ENCODE measurements around the gene SDCCAG8. TPM values are rescaled to one million over a fixed set of nuclear protein-coding genes. Genes with fewer than 3 reads are reported as not detected.

The SDCCAG8 gene
- polyA plus RNA-seq, 12 donors, result 23.2 to 46.3 (median 26.8) TPM; not detected in 1

DNA sequence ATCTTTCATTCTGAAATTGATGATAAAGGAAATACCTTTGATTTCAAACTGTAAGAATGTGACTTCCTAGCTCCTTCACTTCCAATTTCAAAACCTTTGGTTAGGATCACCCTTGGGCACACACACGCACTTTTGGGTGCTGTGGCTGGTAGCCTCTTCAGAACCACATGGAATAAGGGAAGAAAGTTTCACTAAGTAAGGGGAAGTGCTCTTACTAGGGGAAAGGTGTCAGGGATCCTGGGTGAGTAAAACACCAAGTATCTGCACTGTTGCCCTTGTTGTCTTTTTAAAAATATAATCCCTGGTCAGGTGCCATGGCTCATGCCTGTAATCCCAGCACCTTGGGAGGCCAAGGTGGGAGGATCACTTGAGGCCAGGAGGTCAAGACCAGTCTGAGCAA lies 132.4 kb downstream of the SDCCAG8 start:
- DNase-seq, result no peak

DNA sequence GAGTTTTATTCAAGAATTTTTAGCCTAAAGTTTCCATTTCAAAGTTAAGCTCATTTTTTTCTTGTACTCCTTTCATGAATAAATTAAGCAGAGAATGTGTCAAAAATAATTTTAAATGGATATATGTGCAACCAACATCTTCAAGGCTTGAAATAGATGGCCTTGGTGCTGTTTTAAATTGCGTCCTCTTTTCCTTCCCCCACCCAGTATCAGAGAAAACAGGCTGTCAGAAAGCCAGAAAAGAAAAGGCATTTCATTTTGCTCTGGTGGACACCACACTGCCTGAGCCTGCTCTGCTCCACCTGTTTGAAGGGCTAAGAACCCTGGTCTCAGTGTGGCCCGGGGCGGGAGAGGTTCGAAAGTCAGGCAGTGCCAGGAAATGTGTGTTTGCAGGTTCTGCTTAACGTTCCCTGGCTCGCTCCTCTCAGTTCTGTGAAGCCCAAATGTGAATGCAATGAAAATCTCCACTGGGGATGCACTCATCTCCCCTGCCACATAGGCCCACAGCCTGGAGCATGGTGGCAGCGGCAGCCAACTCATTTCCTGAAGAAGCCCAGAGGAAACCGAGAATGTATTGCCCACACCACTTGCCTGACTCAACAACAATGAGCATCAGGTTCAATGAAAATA lies 134.4 kb downstream of the SDCCAG8 start:
- DNase-seq, result no peak

DNA sequence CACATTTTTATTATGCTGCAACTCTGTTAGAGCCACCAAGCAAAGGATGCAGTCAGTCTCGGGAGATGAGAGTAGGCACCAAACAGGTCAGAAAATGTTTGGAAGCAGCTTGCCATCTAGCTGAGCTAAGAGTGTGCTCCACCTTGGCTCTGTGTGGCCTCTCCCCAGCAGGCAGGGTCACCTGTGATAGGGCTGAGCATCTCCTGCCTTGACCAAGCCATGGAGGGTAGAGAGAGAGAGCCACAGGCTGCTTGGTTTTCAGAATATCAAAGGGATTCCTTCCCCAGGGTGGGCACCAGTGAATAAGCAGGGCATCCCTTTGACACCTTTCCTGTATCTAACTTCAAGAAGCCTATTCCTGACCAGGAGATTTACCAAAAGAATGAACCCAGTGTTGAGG lies 135.5 kb downstream of the SDCCAG8 start:
- no peak for DNase-seq

DNA sequence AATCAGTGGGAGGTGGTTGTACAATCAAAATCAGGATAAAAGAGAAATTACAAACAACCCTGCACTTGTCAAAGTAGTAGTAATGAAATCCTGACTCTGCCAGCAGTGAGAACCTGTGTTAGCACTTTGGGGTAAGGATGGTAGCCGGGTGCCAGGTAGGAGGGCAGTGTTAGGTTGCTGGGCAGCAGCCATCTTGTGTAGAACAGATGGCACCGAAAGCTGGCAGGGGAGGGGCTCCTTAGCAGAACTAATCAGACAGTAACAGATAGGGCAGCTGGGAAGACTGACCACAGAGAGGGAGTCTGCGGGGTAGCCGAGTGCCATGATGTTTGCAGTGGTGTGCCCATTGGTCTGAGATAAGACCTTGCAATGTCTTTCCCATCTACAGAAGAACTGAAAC lies 137.3 kb downstream of the SDCCAG8 start:
- DNase-seq, result no peak

DNA sequence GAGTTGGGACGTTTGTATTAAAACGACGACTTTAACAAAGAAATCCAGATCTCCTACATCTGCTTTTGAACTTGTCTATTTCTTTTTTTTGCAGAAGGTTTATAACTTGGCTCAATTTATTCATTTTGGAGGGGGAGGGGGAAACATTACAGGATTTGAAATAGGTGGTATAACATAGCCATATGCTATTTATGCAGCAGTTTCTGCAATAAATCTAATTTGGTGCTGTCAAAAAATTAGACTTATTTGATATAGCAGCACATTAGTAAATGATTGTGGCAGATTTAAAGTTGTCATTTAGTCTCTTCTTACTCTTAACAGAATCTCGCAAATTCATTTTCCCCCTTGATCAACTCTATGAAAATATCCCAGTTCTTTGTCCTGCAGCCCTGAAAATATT lies 138.2 kb downstream of the SDCCAG8 start:
- DNase-seq, result no peak

DNA sequence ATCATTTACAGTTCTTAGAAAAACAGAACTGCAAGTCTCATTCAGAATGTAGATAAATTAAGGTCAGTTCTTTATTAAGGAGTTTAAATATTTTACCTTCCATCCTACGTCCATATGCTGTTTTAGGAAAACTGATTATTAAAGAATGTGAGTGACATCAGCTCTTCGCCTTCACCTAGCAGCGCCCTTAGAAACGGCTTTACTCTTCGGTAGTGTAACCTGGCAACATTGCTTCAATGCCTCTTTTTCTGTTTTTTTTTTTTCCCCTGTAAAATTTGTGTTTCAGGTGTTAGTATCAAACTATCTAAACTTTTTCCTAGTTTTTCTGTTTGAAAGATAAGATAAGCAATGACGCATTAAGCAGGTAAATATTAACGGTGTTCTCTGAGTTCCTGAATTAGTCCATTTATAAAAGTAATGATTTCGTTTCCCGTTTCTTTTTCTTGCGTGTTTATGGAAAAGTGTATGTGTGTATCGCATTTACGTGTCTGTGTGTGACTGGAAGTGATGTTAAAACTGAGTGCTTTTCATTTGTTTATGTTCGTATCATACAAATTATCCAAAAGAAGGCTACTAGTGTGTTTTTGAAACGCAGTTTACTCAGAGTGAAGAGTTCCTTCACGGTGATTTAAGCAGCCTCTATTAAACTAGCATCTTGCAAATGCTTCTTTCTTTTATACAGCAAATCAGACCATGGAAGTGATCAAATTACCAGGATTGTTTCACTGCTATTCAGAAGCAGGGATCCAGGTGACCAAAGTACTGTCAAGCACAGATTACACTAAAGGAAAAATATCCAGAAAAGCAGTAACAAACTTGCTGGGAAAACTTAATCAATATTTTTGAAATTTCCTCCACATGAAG lies 139.0 kb downstream of the SDCCAG8 start:
- DNase-seq, result no peak

DNA sequence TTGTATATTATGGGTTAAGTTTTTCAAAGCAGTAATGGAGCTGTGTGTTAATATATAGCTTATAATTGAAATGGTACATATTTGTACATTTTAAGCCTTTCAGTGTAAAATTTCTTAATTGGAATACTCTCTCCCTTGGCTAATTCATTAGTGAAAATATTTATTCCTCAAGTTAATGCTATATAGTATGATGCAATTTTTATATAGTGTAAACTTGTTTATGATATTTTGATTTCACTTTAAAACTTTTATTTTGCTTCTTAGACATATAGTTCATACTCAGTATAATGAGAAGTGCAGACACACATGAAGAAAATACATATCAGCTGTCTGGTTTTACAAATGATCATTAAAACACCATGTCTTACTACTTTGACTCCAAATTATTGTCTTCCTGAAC lies 140.6 kb downstream of the SDCCAG8 start:
- DNase-seq, result no peak

DNA sequence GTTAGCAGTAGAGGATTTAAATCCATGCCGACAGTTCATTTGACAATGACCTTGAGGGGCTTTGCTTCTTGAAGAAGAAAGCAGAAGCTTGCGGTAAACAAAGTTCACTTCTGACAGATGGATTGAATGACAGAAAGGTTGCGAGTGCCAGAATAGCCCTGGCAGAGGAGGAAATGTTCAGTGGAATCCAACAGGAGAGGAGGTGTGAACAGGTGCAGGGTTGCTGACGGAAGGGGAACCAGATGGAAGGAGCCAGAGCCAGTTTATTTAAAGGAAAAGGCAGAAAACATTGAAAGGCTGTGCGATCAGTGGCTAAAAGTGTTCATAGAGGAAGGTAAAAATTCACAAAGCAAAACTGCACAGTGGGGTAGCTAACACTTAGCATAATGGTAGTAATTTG lies 141.0 kb downstream of the SDCCAG8 start:
- DNase-seq, result no peak

DNA sequence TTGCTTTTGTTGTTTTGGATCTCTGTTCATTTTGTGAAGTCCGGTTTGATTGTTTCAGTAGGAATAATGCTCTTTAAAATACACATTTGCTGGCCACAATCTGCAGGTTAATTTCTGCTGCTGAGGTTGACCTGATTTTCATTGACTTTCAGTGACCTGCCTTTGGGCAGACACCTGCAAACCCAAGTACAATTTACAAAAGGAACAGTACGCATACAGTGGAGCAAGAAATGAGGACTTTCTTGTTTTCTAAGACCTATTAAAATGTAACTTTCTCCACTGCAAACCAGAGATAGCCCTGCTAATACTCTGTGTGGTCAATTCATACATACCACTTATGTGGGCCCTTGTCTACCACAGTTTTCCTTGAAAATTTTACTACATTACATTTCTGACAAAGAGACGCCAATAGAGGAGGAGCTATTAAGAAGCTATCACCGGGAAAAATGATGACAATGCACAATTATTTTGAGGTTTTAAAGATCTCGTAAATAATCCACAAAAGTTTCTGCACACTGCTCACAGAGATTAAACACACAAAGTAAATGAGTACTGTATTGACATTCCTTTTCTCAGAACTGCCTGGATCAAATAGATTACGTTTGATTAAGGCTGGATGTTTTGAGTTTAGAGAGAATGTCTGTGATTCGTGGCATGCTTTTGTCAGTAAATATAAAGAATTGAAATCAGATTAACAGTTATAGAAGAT lies 141.9 kb downstream of the SDCCAG8 start:
- no peak for DNase-seq

DNA sequence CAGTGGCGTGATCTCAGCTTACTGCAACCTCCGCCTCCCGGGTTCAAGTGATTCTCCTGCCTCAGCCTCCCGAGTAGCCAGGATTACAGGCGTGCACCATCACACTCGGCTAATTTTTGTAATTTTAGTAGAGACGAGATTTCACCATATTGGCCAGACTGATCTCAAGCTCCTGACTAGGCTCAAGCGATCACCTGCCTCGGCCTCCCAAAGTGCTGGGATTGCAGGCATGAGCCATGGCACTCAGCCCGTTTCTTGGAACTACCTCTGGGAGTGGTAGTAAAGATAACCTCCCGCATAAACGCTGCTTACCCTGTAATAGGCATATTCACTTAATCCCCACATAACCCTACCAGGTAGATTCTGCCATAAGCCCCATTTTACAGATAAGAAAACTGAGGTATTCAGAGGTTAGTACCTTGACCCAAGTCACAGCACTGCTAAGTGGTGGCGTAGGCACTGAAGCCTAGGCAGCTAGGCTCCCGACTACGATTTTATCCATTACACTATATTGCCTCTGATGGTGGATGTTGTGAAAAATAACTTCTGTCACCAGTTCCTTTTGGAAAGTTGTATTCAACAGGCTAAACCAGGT lies 143.8 kb downstream of the SDCCAG8 start:
- no peak for DNase-seq

DNA sequence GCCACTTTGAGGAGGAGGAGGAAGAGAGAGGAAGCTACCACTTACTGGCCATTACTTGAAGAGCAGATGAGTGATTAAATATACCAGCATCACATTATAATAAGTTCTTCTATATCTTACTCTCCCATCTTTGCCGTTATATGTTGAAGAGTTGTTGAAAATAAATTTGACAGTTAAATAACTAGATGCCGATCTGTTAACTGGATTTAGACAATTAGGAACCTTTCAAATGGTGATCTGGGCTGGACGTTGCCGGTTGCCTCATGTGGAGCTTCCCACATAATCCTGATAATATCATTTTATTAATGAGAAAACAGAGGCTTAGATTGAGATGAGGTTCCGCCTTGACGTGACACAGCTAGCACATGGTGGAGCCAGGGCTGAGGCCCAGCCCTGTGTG lies 147.0 kb downstream of the SDCCAG8 start:
- no peak for DNase-seq

DNA sequence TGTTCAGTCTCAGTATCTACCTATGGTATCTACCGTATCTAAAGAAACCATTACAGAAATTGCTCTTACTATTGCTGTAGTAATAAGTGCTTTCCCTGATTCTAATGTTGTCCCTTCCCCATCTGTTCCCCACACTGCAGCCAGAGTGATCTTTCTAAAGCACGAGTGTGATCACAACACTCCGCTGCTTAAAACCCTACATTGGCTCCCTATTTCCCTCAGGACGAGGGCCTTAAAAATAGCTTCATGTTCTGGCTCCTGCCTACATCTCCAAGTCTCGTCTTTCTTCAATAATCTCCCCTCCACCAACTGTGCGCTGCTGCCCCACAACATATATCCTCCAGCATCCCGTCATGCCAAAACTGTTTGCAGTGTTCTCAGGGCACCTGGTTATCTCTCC lies 150.6 kb downstream of the SDCCAG8 start:
- no peak for DNase-seq

DNA sequence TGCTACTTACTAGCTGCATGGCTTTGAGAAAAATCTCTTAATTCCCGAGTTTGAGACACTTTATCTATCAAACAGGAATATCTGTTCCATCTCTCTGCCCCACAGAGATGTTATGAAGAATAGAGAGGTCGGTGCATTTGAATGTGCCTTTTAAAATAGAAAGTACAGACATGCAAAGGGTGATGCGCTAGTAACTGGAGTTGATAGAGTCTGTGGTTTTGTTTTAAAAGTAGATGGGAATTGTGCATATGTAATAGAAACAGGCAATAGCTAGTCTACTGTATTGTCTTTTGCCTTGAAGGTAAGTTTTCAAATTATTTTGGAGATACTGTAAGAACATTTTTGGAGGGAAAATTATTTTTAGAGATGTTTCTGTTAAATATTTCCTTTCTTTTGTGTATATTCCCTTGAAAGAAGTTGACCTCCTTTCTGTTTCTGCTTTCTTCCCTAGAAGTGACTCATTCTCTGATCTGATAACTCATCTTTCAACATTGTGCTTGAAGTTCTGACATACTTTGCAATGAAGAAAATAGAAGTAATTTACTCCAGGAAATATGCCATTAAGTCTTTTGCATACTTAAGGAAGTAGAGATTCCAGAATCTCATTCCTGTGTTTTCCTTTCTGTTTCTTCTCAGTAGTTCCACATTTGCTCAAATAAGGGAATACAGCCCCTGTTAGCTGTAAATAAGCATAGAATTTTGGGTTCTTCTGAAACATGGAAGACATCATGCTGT lies 151.6 kb downstream of the SDCCAG8 start:
- no peak for DNase-seq

DNA sequence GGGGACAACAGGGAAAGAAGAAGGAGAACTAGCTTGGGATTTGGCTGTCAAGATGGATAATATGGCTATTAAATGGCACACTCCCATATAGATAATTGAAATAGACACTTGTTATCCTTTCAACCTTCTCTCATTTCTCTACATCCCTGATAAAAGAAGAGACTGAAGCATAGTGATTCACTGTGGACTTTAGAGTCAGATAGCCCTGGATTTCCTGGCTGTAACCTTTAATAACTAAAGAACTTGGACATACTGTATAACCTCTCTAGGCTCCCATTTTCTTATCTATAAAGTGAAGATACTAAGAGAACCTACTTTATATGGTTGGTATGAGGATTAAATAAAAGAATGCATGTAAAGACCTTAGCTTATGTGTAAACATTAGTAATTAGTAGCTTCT lies 152.6 kb downstream of the SDCCAG8 start:
- DNase-seq, result no peak

DNA sequence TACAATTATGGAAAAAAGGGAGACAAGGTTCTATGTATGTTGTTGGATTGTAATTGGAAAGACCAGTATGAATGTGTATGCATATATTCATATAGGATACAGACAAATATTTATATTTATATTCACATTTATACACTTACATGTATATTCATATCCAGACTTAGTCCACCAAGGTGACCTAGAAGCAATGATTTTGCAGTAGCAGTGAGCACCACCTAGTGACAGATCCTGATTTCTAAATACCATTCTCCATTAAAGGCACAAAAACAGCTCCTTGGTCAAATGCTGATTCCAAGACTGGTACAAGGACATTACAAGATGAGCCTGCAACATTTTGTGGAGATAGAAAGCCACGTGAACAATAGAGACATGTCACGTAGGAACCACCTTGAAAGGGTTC lies 153.4 kb downstream of the SDCCAG8 start:
- no peak for DNase-seq

DNA sequence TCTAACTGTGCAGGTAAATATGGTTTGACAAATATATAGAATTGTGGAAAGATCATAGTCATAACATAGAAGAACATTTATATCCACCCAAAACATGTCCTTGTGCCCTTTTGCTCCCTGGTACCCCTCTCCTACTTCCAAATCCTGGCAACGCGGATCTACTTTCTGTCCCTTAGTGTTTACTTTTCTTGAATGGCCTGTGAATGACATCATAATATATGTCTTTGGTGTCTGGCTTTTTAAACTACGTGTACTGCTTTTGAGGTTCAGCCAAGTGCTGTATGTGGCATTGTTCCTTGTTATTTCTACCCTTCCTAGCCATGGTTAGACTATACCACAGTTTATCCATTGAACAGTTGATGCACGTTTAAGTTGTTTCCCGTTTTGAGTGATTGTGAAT lies 155.6 kb downstream of the SDCCAG8 start:
- no peak for DNase-seq

DNA sequence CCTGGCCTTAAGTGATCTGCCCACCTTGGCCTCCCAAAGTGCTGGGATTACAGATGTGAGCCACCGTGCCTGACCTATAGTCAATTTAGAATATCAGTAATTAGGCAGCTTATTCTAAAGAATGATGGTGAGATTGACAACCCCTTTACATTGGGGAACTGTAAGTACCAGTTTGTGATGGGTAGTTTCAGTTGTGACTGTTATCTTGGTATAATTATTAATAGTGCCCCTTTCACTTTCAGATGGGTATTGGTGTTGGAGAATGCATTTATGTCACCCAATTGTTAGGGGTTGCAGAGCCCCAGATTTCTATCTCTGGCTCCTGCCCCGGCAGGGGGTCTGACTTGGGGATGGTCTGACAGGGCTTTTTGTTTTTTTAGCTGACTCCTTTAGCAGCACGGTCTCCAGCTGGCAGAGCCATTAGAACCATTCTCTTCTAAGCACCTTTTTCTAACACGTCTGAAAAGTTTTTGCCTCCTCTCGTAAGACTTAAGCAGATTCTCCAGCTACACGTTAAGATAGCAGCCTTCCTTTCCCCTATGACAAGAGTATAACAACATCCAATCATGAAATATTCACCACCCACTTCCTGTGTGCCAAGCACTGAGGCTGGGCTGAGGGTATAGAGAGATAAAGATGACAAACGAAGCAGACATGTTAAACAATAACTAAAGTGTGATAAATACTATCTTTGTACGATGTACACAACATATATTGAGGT lies 157.8 kb downstream of the SDCCAG8 start:
- DNase-seq, result no peak

DNA sequence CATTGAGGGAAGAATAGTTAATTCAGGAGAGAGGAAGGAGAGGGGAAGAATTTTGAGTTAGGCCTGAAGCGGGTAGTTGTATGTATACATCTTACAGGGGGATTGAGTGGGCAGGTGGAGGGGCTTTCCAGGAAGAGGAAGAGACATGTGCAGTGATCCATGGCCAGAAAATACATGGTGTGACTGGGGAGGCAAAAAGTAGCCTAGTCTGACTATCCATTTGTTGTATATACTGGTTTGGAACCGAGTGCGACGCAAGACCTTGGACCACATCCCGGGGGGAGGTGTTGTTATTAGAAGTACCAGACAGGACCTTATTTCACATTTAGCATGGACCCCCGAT lies 158.3 kb downstream of the SDCCAG8 start:
- no peak for DNase-seq

DNA sequence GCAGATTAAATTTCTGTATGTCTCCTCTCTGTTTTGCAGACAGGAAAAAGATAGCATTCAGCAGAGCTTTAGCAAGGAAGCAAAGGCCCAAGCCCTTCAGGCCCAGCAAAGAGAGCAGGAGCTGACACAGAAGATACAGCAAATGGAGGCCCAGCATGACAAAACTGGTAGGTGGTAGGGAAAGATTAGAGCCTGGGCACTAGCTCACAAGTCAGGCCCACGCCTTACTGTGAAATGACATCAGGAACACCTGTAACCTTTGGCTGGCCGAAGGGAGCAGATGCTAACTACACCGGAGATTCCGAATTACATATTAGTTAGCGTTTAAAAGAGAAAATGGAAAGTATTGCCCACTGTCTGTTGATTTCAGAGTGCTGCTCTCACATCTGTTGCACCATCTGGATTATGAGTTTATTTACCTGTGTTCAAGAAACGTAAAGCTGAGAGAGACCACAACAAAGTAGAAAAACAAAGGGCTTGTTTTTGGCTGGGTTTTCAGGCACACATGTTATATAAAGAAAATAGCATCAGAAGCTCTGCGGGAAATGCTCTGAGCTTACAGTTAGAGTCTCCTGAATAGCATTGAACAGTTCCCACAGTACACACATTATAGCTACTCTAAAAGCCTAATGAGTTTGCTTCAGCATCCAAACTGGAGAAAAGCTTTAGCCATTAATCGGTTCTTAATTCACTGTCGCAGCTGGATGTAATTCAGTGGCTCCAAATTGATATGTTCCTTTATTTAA lies 160.0 kb downstream of the SDCCAG8 start:
- DNase-seq, result no peak

DNA sequence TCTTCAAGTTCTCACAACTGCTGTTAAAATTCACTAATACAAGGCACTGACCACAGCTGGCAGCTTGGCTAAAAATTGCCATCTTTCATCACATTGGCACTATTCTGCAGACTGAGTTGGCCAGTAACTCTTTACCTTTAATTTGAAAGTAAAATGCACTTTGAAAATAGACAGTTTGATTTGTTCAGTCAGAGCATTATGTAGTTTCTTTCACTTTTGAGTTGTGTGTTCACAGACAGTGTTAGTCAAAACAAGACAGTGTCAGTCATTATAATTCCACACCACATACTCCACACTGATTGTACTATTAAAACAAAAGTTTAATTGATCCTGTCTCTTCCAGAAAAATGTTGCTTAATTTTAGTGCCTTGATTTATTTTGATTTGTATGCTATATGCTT lies 160.7 kb downstream of the SDCCAG8 start:
- no peak for DNase-seq
